Measurements from ENCODE around the gene GLP1R. TPM values are rescaled to one million over a fixed set of nuclear protein-coding genes. Genes with fewer than 3 reads are reported as not detected.

Gene GLP1R
- polyA plus RNA-seq, 4 donors: 0.10 to 0.19 TPM; not detected in 2

- 10 to 38% (median 33%) methylated on average over 2 of the region's 2 CpGs for WGBS, 3 donors
- no peaks in the 10 kb centered on the region for H3K27me3 ChIP-seq (ENCODE audit: control insufficient read depth in 3 of 3, insufficient read depth in 3 of 3, low read length in 3 of 3)
- peak overlapping the region in 2 of 3 donors; percentile 2 to 57 for H3K27ac ChIP-seq (ENCODE audit: low read depth in 1 of 3, low read length in 2 of 3)
- H3K4me1 ChIP-seq (ENCODE audit: control insufficient read depth in 3 of 3, insufficient read depth in 2 of 3, low read depth in 1 of 3, low read length in 2 of 3): peaks cover 3 to 20% (median 9%) of the 10 kb centered on the region in 3 donors
- peaks cover 0 to 11% (median 10%) of the 10 kb centered on the region in 3 donors for H3K36me3 ChIP-seq (ENCODE audit: control insufficient read depth in 3 of 3, insufficient read depth in 2 of 3, low read depth in 1 of 3, low read length in 3 of 3)
- DNase-seq: no peak
- H3K9me3 ChIP-seq (ENCODE audit: control insufficient read depth in 2 of 2, insufficient read depth in 1 of 2, low read depth in 1 of 2, low read length in 1 of 2): no peaks in the 10 kb centered on the region
- no peak overlapping the region for H3K4me3 ChIP-seq (ENCODE audit: low read depth in 1 of 3, low read length in 3 of 3)
- FAIRE-seq: no peak
These were observed 59.1 kb downstream of the GLP1R start for GRCh38 chr6:39107641-39108040.

GRCh38 chr6:39108041-39108839 lies 59.7 kb downstream of the GLP1R start:
- peak overlapping the region in 2 of 3 donors; percentile 61 to 63 for H3K27ac ChIP-seq (ENCODE audit: low read depth in 1 of 3, low read length in 2 of 3)
- peaks cover 0 to 11% (median 10%) of the 10 kb centered on the region in 3 donors for H3K36me3 ChIP-seq (ENCODE audit: control insufficient read depth in 3 of 3, insufficient read depth in 2 of 3, low read depth in 1 of 3, low read length in 3 of 3)
- H3K4me1 ChIP-seq (ENCODE audit: control insufficient read depth in 3 of 3, insufficient read depth in 2 of 3, low read depth in 1 of 3, low read length in 2 of 3): peaks cover 3 to 20% (median 9%) of the 10 kb centered on the region in 3 donors
- H3K4me3 ChIP-seq (ENCODE audit: low read depth in 1 of 3, low read length in 3 of 3): no peak overlapping the region
- FAIRE-seq (no peak), DNase-seq (peak; percentile 68 to 74)
- no peaks in the 10 kb centered on the region for H3K27me3 ChIP-seq (ENCODE audit: control insufficient read depth in 3 of 3, insufficient read depth in 3 of 3, low read length in 3 of 3)
- 23 to 62% (median 38%) methylated on average over 7 of the region's 7 CpGs for WGBS, 3 donors
- no peaks in the 10 kb centered on the region for H3K9me3 ChIP-seq (ENCODE audit: control insufficient read depth in 2 of 2, insufficient read depth in 1 of 2, low read depth in 1 of 2, low read length in 1 of 2)

GRCh38 chr6:39111280-39111679 lies 62.7 kb downstream of the GLP1R start:
- Histone ChIP-seq H3K9me3 (ENCODE audit: control insufficient read depth in 2 of 2, insufficient read depth in 1 of 2, low read depth in 1 of 2, low read length in 1 of 2) (no peaks in the 10 kb centered on the region), H3K36me3 (ENCODE audit: control insufficient read depth in 3 of 3, insufficient read depth in 2 of 3, low read depth in 1 of 3, low read length in 3 of 3) (peaks cover 0 to 6% (median 3%) of the 10 kb centered on the region in 3 donors), H3K27ac (ENCODE audit: low read depth in 1 of 3, low read length in 2 of 3) (peak overlapping the region in 1 of 3 donors; percentile 12), H3K27me3 (ENCODE audit: control insufficient read depth in 3 of 3, insufficient read depth in 3 of 3, low read length in 3 of 3) (no peaks in the 10 kb centered on the region), H3K4me3 (ENCODE audit: low read depth in 1 of 3, low read length in 3 of 3) (no peak overlapping the region), H3K4me1 (ENCODE audit: control insufficient read depth in 3 of 3, insufficient read depth in 2 of 3, low read depth in 1 of 3, low read length in 2 of 3) (peaks cover 3 to 30% (median 9%) of the 10 kb centered on the region in 3 donors)
- WGBS, 3 donors: 58 to 62% (median 61%) methylated on average over 5 of the region's 5 CpGs
- FAIRE-seq (no peak), DNase-seq (no peak)

GRCh38 chr6:39113788-39114187 lies 65.2 kb downstream of the GLP1R start:
- WGBS, 3 donors: 67 to 78% (median 70%) methylated on average over 1 of the region's 1 CpG

GRCh38 chr6:39114388-39114703 lies 65.8 kb downstream of the GLP1R start:
- Histone ChIP-seq H3K36me3 (ENCODE audit: control insufficient read depth in 3 of 3, insufficient read depth in 2 of 3, low read depth in 1 of 3, low read length in 3 of 3) (peaks cover 0 to under 1% (median 0%) of the 10 kb centered on the region in 3 donors), H3K27me3 (ENCODE audit: control insufficient read depth in 3 of 3, insufficient read depth in 3 of 3, low read length in 3 of 3) (no peaks in the 10 kb centered on the region), H3K9me3 (ENCODE audit: control insufficient read depth in 2 of 2, insufficient read depth in 1 of 2, low read depth in 1 of 2, low read length in 1 of 2) (no peaks in the 10 kb centered on the region), H3K4me1 (ENCODE audit: control insufficient read depth in 3 of 3, insufficient read depth in 2 of 3, low read depth in 1 of 3, low read length in 2 of 3) (peaks cover 0 to 10% (median 0%) of the 10 kb centered on the region in 3 donors), H3K27ac (ENCODE audit: low read depth in 1 of 3, low read length in 2 of 3) (peak overlapping the region; percentile 88 to 98 (median 93)), H3K4me3 (ENCODE audit: low read depth in 1 of 3, low read length in 3 of 3) (peak overlapping the region; percentile 30 to 82 (median 61))
- FAIRE-seq (no peak), DNase-seq (no peak)
- WGBS, 3 donors: 0 to 1% (median 0%) methylated on average over 11 of the region's 11 CpGs

More at GRCh38 chr6:39113788-39114187, 65.2 kb downstream of the GLP1R start:
- H3K4me1 ChIP-seq (ENCODE audit: control insufficient read depth in 3 of 3, insufficient read depth in 2 of 3, low read depth in 1 of 3, low read length in 2 of 3): peaks cover 0 to 13% (median 4%) of the 10 kb centered on the region in 3 donors
- no peak for FAIRE-seq
- H3K27me3 ChIP-seq (ENCODE audit: control insufficient read depth in 3 of 3, insufficient read depth in 3 of 3, low read length in 3 of 3): no peaks in the 10 kb centered on the region
- no peaks in the 10 kb centered on the region for H3K9me3 ChIP-seq (ENCODE audit: control insufficient read depth in 2 of 2, insufficient read depth in 1 of 2, low read depth in 1 of 2, low read length in 1 of 2)
- DNase-seq: peak in 1 of 2 donors; percentile 20
- H3K27ac ChIP-seq (ENCODE audit: low read depth in 1 of 3, low read length in 2 of 3): no peak overlapping the region
- H3K36me3 ChIP-seq (ENCODE audit: control insufficient read depth in 3 of 3, insufficient read depth in 2 of 3, low read depth in 1 of 3, low read length in 3 of 3): peaks cover 0 to 6% (median 3%) of the 10 kb centered on the region in 3 donors
- peak overlapping the region in 2 of 3 donors; percentile 61 to 82 for H3K4me3 ChIP-seq (ENCODE audit: low read depth in 1 of 3, low read length in 3 of 3)

- no peaks in the 10 kb centered on the region for H3K9me3 ChIP-seq (ENCODE audit: control insufficient read depth in 2 of 2, insufficient read depth in 1 of 2, low read depth in 1 of 2, low read length in 1 of 2)
These were observed 66.4 kb downstream of the GLP1R start, which contains the start of gene SAYSD1 for GRCh38 chr6:39114704-39115599. SAYSD1 (minus strand) TSS chr6:39115186; CDS start chr6:39115089, 97 bp downstream.

GRCh38 chr6:39118921-39119320 lies 70.3 kb downstream of the GLP1R start:
- H3K4me3 ChIP-seq (ENCODE audit: low read depth in 1 of 3, low read length in 3 of 3): no peak overlapping the region
- no peaks in the 10 kb centered on the region for H3K9me3 ChIP-seq (ENCODE audit: control insufficient read depth in 2 of 2, insufficient read depth in 1 of 2, low read depth in 1 of 2, low read length in 1 of 2)
- DNase-seq (no peak), FAIRE-seq (no peak)
- H3K36me3 ChIP-seq (ENCODE audit: control insufficient read depth in 3 of 3, insufficient read depth in 2 of 3, low read depth in 1 of 3, low read length in 3 of 3): no peaks in the 10 kb centered on the region
- WGBS, 3 donors: 91 to 95% (median 94%) methylated on average over 4 of the region's 4 CpGs
- H3K4me1 ChIP-seq (ENCODE audit: control insufficient read depth in 3 of 3, insufficient read depth in 2 of 3, low read depth in 1 of 3, low read length in 2 of 3): peaks cover 0 to 8% (median 0%) of the 10 kb centered on the region in 3 donors
- no peaks in the 10 kb centered on the region for H3K27me3 ChIP-seq (ENCODE audit: control insufficient read depth in 3 of 3, insufficient read depth in 3 of 3, low read length in 3 of 3)
- no peak overlapping the region for H3K27ac ChIP-seq (ENCODE audit: low read depth in 1 of 3, low read length in 2 of 3)

More at GRCh38 chr6:39114704-39115599, 66.4 kb downstream of the GLP1R start, which contains the start of gene SAYSD1:
- Histone ChIP-seq H3K27ac (ENCODE audit: low read depth in 1 of 3, low read length in 2 of 3) (peak within 1 kb of the TSS; percentile 88 to 98 (median 93)), H3K27me3 (ENCODE audit: control insufficient read depth in 3 of 3, insufficient read depth in 3 of 3, low read length in 3 of 3) (no peaks in the 10 kb centered on the region), H3K36me3 (ENCODE audit: control insufficient read depth in 3 of 3, insufficient read depth in 2 of 3, low read depth in 1 of 3, low read length in 3 of 3) (no peaks in the 10 kb centered on the region), H3K4me3 (ENCODE audit: low read depth in 1 of 3, low read length in 3 of 3) (peak within 1 kb of the TSS; percentile 30 to 82 (median 61)), H3K4me1 (ENCODE audit: control insufficient read depth in 3 of 3, insufficient read depth in 2 of 3, low read depth in 1 of 3, low read length in 2 of 3) (peaks cover 0 to 10% (median 0%) of the 10 kb centered on the region in 3 donors)
- FAIRE-seq (no peak), DNase-seq (peak; percentile 94 to 97)
- WGBS, 3 donors: 1% methylated on average over 60 to 68 of the region's 68 CpGs

GRCh38 chr6:39124114-39124513 lies 75.5 kb downstream of the GLP1R start:
- no peaks in the 10 kb centered on the region for H3K36me3 ChIP-seq (ENCODE audit: control insufficient read depth in 3 of 3, insufficient read depth in 2 of 3, low read depth in 1 of 3, low read length in 3 of 3)
- FAIRE-seq: no peak
- H3K4me1 ChIP-seq (ENCODE audit: control insufficient read depth in 3 of 3, insufficient read depth in 2 of 3, low read depth in 1 of 3, low read length in 2 of 3): no peaks in the 10 kb centered on the region
- H3K27me3 ChIP-seq (ENCODE audit: control insufficient read depth in 3 of 3, insufficient read depth in 3 of 3, low read length in 3 of 3): no peaks in the 10 kb centered on the region
- H3K9me3 ChIP-seq (ENCODE audit: control insufficient read depth in 2 of 2, insufficient read depth in 1 of 2, low read depth in 1 of 2, low read length in 1 of 2): no peaks in the 10 kb centered on the region
- H3K27ac ChIP-seq (ENCODE audit: low read depth in 1 of 3, low read length in 2 of 3): no peak overlapping the region
- H3K4me3 ChIP-seq (ENCODE audit: low read depth in 1 of 3, low read length in 3 of 3): no peak overlapping the region
- DNase-seq: peak in 1 of 2 donors; percentile 25

Data from small intestine (tissue), 7 donors.